Liver (tissue), 9 donors: ENCODE measurements around the gene PCDHA5. TPM values are rescaled to one million over a fixed set of nuclear protein-coding genes. Genes with fewer than 3 reads are reported as not detected.
A peak's percentile ranks its signal among the peaks of the same experiment; 100 is the strongest.

Experiments used
- DNase-seq: peaks from one replicate; pipeline ENCODE4 v3.0.0-alpha.2; 2017; ENCODE audit warnings: low spot score
- H3K27ac ChIP-seq, 2 donors: one replicate each; pipeline ENCODE4 v1.7.0; 2013; ENCODE audit warnings: inconsistent platforms in 2 of 2, low read length in 2 of 2, control low read depth in 1 of 2, low read depth in 1 of 2, mild to moderate bottlenecking in 1 of 2
- H3K27me3 ChIP-seq, 4 donors: one replicate each; pipeline versions ENCODE4 v1.6.1 to v1.7.0; 2013; ENCODE audit warnings: low read length in 3 of 4, inconsistent platforms in 1 of 4, mild to moderate bottlenecking in 1 of 4, moderate library complexity in 1 of 4; ENCODE audit not compliant: control insufficient read depth in 4 of 4, insufficient read depth in 4 of 4
- H3K36me3 ChIP-seq, 4 donors: one replicate each; pipeline versions ENCODE4 v1.6.1 to v1.7.0; 2013; ENCODE audit warnings: low read length in 3 of 4, mild to moderate bottlenecking in 3 of 4, low read depth in 1 of 4, moderate library complexity in 1 of 4; ENCODE audit not compliant: control insufficient read depth in 4 of 4, insufficient read depth in 3 of 4
- H3K4me1 ChIP-seq, 4 donors: one replicate each; pipeline versions ENCODE4 v1.6.1 to v1.7.0; 2013; ENCODE audit warnings: low read length in 3 of 4, mild to moderate bottlenecking in 3 of 4, moderate library complexity in 1 of 4; ENCODE audit not compliant: control insufficient read depth in 4 of 4, insufficient read depth in 4 of 4
- H3K4me3 ChIP-seq, 3 donors: one replicate each; pipeline versions ENCODE4 v1.6.1 to v1.7.0; 2013; ENCODE audit warnings: low read length in 3 of 3, control low read depth in 1 of 3, low read depth in 1 of 3, mild to moderate bottlenecking in 1 of 3
- H3K9ac ChIP-seq, 2 donors: one replicate each; pipeline ENCODE4 v1.7.0; 2013; ENCODE audit warnings: low read length in 2 of 2, mild to moderate bottlenecking in 2 of 2, moderate library complexity in 2 of 2, control low read depth in 1 of 2, low read depth in 1 of 2
- H3K9me3 ChIP-seq, 4 donors: one replicate each; pipeline versions ENCODE4 v1.6.1 to v1.7.0; 2013; ENCODE audit warnings: low read length in 3 of 4; ENCODE audit not compliant: control insufficient read depth in 4 of 4
- EGR1 ChIP-seq, 2 donors: IDR thresholded peaks; 2 replicates each; pipeline ENCODE4 v1.6.1; 2016 to 2018; ENCODE audit warnings: antibody characterized with exemption in 2 of 2, low read depth in 2 of 2
- FOXA1 ChIP-seq: IDR thresholded peaks from 2 replicates; pipeline ENCODE4 v1.6.1; 2016; ENCODE audit warnings: antibody characterized with exemption
- FOXA2 ChIP-seq: IDR thresholded peaks from 2 replicates; pipeline ENCODE4 v1.6.1; 2016; ENCODE audit warnings: antibody characterized with exemption
- HNF4A ChIP-seq, 2 donors: conservative IDR thresholded peaks; 2 replicates each; pipeline ENCODE4 v1.6.1; 2016; ENCODE audit warnings: antibody characterized with exemption in 2 of 2, mild to moderate bottlenecking in 2 of 2
- HNF4G ChIP-seq: IDR thresholded peaks from 2 replicates; pipeline ENCODE4 v1.6.1; 2016; ENCODE audit warnings: antibody characterized with exemption
- JUND ChIP-seq, 2 donors: IDR thresholded peaks; 2 replicates each; pipeline ENCODE4 v1.6.1; 2016; ENCODE audit warnings: antibody characterized with exemption in 2 of 2
- NR2F2 ChIP-seq: IDR thresholded peaks from 2 replicates; pipeline ENCODE4 v1.6.1; 2016; ENCODE audit warnings: antibody characterized with exemption
- RAD21 ChIP-seq, 2 donors: IDR thresholded peaks; 2 replicates each; pipeline ENCODE4 v1.6.1; 2016; ENCODE audit warnings: antibody characterized with exemption in 2 of 2, mild to moderate bottlenecking in 2 of 2
- REST ChIP-seq: IDR thresholded peaks from 2 replicates; pipeline ENCODE4 v1.6.1; 2016; ENCODE audit warnings: antibody characterized with exemption, mild to moderate bottlenecking
- SP1 ChIP-seq: IDR thresholded peaks from 2 replicates; pipeline ENCODE4 v1.6.1; 2018; ENCODE audit warnings: antibody characterized with exemption, mild to moderate bottlenecking
- TAF1 ChIP-seq: conservative IDR thresholded peaks from 2 replicates; pipeline ENCODE4 v1.6.1; 2016; ENCODE audit warnings: antibody characterized with exemption, mild to moderate bottlenecking
- YY1 ChIP-seq: IDR thresholded peaks from 2 replicates; pipeline ENCODE4 v1.6.1; 2016; ENCODE audit warnings: antibody characterized with exemption, mild to moderate bottlenecking
- WGBS: extraction: QIAGEN DNeasy Blood & Tissue Kit; methylation state at CpG from one replicate; pipeline ENCODE4 v1.1.7; 2013; 5-methylcytosine and 5-hydroxymethylcytosine counted together
- polyA plus RNA-seq, 2 donors: library from polyadenylated mRNA; stranded (reverse) in 1 of 2; unstranded in 1 of 2; fragments of 200-250 nt in 1 of 2; fragments of >200 nt in 1 of 2; fragmentation: Nextera tagmentation in 1 of 2; extraction: Ambion mirVana in 1 of 2; gene quantifications; one replicate each; pipeline versions ENCODE4 v1.2.1 to v1.2.3, GENCODE V29; 2013 to 2015
- total RNA-seq, 2 donors: library from RNA; depleted of rRNA; stranded (reverse); fragments of >200 nt; gene quantifications; one replicate each; pipeline ENCODE4 v1.2.3, GENCODE V29; 2014
- TF ChIP-seq, protein P1 (sequence below): IDR thresholded peaks from 2 replicates; pipeline ENCODE4 v1.6.1; 2016; ENCODE audit warnings: antibody characterized with exemption
- TF ChIP-seq, protein P2 (sequence below): IDR thresholded peaks from 2 replicates; pipeline ENCODE4 v1.6.1; 2016; ENCODE audit warnings: antibody characterized with exemption
- TF ChIP-seq, protein P3 (sequence below): fragments of 150-350 bp; IDR thresholded peaks from 2 replicates; pipeline ENCODE4 v1.5.1; 2017; ENCODE audit warnings: improper control_type of control experiment, low read depth, low read length; ENCODE audit not compliant: missing input control
- donor health status: healthy.
- donor health status: healthy.
- donor health status: healthy.
- donor health status: healthy.
- donor health status: healthy.

PCDHA5 gene
- total and polyA plus RNA-seq, 4 donors = under 0.01 TPM; not detected in 3

DNA sequence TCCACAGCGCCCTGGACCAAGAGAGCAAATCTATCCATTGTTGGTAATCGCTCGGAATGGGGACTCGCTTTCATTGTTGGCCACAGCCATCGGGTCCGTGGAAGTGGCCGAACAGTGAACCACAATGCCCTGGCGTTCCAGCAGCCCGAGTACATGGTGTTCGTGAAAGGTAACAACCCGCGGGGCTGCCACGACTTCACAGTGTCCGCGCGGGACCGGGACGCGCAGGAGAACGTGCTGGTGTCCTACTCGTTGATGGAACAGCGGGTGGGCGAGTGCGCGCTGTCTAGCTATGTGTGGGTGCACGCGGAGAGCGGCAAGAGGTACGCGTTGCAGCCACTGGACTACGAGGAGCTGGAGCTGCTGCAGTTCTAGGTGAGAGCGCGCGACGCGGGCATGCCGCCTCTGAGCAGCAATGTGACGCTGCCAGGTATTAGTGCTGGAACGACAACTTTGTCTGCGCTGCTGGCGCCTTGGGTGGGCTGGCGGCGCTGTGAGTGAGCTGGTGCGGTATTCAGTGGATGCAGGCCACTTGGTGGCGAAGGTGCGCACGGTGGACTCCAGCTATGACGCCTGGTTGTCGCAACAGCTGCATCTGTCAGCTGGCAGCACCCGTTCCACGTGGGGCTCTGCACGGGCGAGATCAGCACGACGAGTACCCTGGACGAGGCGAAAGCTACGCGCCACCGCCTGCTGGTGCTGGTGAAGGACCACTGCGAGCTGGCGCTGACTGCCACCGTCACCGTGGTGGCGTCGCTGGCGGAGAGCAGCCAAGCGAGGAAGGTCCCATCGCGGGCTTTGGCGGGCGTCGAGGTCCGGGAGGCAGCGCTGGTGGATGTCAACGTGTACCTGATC is 41.3 kb downstream of the PCDHA5 start:
- H3K36me3 ChIP-seq = peaks cover 0 to 4% (median 0%) of the 10 kb centered on the region in 4 donors
- H3K9me3 ChIP-seq = peaks cover 9 to 29% (median 26%) of the 10 kb centered on the region in 4 donors
- DNase-seq = no peak
- H3K4me3 ChIP-seq = peak overlapping the region in 1 of 3 donors; percentile 24
- no peaks in the 10 kb centered on the region for H3K4me1 ChIP-seq
- no peak for TF ChIP-seq FOXA2
- no peak for TF ChIP-seq EGR1 (IDR thresholded peaks at IDR 0.05; ENCODE audit: low read depth in 2 of 2)
- TF ChIP-seq, protein P1, sequence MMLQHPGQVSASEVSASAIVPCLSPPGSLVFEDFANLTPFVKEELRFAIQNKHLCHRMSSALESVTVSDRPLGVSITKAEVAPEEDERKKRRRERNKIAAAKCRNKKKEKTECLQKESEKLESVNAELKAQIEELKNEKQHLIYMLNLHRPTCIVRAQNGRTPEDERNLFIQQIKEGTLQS = no peak
- TF ChIP-seq FOXA1 = no peak
- no peak for TF ChIP-seq NR2F2
- no peak for TF ChIP-seq RAD21 (IDR thresholded peaks at IDR 0.05)
- TF ChIP-seq, protein P2, sequence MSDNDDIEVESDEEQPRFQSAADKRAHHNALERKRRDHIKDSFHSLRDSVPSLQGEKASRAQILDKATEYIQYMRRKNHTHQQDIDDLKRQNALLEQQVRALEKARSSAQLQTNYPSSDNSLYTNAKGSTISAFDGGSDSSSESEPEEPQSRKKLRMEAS = no peak
- TF ChIP-seq TAF1 = no peak
- WGBS = 38% methylated on average over 76 of the region's 76 CpGs
- peaks cover 0 to 8% (median 6%) of the 10 kb centered on the region in 4 donors for H3K27me3 ChIP-seq
- no peak overlapping the region for H3K9ac ChIP-seq
- no peak overlapping the region for H3K27ac ChIP-seq

DNA sequence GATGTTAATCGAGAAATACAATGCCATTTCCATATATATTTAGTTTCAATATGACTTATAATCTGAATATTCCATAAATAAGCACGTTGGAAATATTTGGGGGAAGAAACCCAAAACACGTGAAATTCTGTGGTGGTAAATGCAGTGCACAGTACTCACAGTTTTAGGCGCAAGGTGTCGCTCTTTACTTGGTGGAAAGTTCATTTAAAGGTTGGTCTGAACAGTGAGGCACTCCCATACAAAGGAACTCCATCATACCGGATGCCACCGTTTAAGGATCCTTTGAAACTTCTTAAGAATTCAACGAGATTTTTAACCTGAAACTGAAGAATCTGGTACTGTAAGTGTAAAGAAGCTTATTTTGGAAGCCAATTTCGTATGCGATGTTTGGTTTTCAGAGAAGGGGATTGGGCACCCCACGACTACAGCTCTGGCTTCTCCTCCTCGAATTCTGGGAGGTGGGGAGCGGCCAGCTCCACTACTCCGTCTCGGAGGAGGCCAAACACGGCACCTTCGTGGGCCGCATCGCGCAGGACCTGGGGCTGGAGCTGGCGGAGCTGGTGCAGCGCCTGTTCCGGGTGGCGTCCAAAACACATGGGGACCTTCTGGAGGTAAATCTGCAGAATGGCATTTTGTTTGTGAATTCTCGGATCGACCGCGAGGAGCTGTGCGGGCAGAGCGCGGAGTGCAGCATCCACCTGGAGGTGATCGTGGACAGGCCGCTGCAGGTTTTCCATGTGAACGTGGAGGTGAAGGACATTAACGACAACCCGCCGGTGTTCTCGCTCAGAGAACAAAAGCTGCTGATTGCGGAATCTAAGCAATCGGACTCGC is 47.5 kb downstream of the PCDHA5 start, which contains the start of gene PCDHA11:
Gene PCDHA11, plus strand, starts transcription at position 237 of the 834 bp plus-strand sequence. Its CDS starts 147 bp downstream, at position 384.
- no peaks in the 10 kb centered on the region for H3K36me3 ChIP-seq
- TF ChIP-seq, protein P1 = no peak
- TF ChIP-seq, protein P3, sequence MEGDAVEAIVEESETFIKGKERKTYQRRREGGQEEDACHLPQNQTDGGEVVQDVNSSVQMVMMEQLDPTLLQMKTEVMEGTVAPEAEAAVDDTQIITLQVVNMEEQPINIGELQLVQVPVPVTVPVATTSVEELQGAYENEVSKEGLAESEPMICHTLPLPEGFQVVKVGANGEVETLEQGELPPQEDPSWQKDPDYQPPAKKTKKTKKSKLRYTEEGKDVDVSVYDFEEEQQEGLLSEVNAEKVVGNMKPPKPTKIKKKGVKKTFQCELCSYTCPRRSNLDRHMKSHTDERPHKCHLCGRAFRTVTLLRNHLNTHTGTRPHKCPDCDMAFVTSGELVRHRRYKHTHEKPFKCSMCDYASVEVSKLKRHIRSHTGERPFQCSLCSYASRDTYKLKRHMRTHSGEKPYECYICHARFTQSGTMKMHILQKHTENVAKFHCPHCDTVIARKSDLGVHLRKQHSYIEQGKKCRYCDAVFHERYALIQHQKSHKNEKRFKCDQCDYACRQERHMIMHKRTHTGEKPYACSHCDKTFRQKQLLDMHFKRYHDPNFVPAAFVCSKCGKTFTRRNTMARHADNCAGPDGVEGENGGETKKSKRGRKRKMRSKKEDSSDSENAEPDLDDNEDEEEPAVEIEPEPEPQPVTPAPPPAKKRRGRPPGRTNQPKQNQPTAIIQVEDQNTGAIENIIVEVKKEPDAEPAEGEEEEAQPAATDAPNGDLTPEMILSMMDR = peak; percentile 21
- no peak for TF ChIP-seq TAF1
- TF ChIP-seq RAD21 (IDR thresholded peaks at IDR 0.05) = peak; percentile 35 to 53
- peaks cover 12 to 23% (median 17%) of the 10 kb centered on the region in 4 donors for H3K9me3 ChIP-seq
- 16% methylated on average over 41 of the region's 41 CpGs for WGBS
- H3K4me3 ChIP-seq = peak within 1 kb of the TSS in 1 of 3 donors; percentile 5
- no peak for DNase-seq
- peaks cover 0 to 11% (median 5%) of the 10 kb centered on the region in 4 donors for H3K27me3 ChIP-seq
- no peak within 1 kb of the TSS for H3K9ac ChIP-seq
- H3K4me1 ChIP-seq = no peaks in the 10 kb centered on the region
- no peak within 1 kb of the TSS for H3K27ac ChIP-seq

DNA sequence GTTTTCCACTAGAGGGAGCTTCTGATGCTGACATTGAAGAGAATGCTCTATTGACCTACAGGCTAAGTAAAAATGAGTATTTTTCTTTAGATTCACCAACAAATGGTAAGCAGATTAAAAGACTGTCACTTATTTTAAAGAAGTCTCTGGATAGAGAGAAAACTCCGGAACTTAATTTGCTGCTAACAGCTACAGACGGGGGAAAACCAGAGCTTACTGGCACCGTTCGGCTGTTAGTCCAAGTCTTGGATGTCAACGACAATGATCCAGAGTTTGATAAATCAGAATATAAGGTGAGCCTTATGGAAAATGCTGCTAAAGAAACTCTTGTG is 48.1 kb downstream of the PCDHA5 start:
- Histone ChIP-seq H3K4me3 (no peak overlapping the region), H3K27me3 (peaks cover 0 to 11% (median 5%) of the 10 kb centered on the region in 4 donors), H3K4me1 (no peaks in the 10 kb centered on the region), H3K36me3 (no peaks in the 10 kb centered on the region), H3K9ac (no peak overlapping the region), H3K27ac (no peak overlapping the region), H3K9me3 (peaks cover 12 to 23% (median 17%) of the 10 kb centered on the region in 4 donors)
- 48% methylated on average over 5 of the region's 5 CpGs for WGBS
- no peak for DNase-seq
- TF ChIP-seq FOXA2 (no peak), SP1 (no peak), JUND (IDR thresholded peaks at IDR 0.05) (no peak), RAD21 (IDR thresholded peaks at IDR 0.05) (no peak), YY1 (no peak), FOXA1 (no peak), HNF4A (conservative IDR thresholded peaks at IDR 0.05) (no peak), HNF4G (no peak), NR2F2 (no peak), REST (no peak)
- TF ChIP-seq, protein P3 = no peak
- TF ChIP-seq, protein P2 = no peak
